Adipose tissue (tissue), 3 donors: Measurements from ENCODE around the gene TWIST1. TPM values are rescaled to one million over a fixed set of nuclear protein-coding genes. Genes with fewer than 3 reads are reported as not detected.

Experiments used
- polyA plus RNA-seq, 3 donors: library from polyadenylated mRNA; stranded (reverse); fragments of 200-250 nt; gene quantifications; one replicate each; pipeline ENCODE4 v1.2.3, GENCODE V29; 2013
- donor health status: healthy with polysubstance abuse.
- donor health status: Bipolar disorder and iron deficiency.
- donor health status: healthy.

TWIST1 gene
- polyA plus RNA-seq, 3 donors, result 1.4 to 31.8 (median 26.3) TPM

Other genes starting within 250 kb of the TWIST1 start
- gene FERD3L, start 27.8 kb upstream of the TWIST1 start, polyA plus RNA-seq, result not detected